GM19193 (cell line): ENCODE results near the gene PRAMEF1.
"Not testable (repeated sequence)": the region's sequence is repeated elsewhere in the genome, so short reads cannot be mapped to it uniquely, and the experiment has no call there.

ENCODE experiments used
- POLR2A ChIP-seq: IDR thresholded peaks from 4 replicates; pipeline ENCODE4 v1.6.1; 2011; ENCODE audit not compliant: insufficient read depth, insufficient read length; ENCODE audit errors: extremely low read depth

Gene PRAMEF1, protein sequence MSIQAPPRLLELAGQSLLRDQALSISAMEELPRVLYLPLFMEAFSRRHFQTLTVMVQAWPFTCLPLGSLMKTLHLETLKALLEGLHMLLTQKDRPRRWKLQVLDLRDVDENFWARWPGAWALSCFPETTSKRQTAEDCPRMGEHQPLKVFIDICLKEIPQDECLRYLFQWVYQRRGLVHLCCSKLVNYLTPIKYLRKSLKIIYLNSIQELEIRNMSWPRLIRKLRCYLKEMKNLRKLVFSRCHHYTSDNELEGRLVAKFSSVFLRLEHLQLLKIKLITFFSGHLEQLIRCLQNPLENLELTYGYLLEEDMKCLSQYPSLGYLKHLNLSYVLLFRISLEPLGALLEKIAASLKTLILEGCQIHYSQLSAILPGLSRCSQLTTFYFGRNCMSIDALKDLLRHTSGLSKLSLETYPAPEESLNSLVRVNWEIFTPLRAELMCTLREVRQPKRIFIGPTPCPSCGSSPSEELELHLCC

DNA sequence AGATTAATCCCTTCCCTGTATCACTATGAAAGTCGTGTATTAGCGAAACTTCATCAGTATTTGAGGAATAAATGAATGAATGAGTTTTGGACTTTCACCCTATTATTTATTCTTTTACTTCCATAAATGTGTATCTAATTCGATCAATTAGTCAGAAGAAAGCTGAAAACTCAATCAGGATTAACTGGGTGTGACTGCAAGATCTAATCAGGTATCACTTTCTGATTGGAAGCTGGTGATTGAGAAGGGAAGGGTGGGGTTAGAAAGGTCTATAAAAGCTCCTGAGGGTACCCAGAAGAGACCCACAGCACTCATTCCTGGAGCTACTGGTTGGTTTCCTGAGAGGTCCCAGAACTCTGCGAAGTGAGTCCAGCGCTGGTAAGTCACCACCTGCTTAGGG is at the start of gene PRAMEF1:
Gene PRAMEF1, plus strand, starts transcription at position 301 of the 400 bp plus-strand sequence. CDS start 1,831 bp downstream, outside the sequence.
- TF ChIP-seq POLR2A = not testable (repeated sequence)

- TF ChIP-seq POLR2A = no peak
Measured at GRCh38 chr1:12741946-12742345, 49.3 kb upstream of the PRAMEF1 start.

DNA sequence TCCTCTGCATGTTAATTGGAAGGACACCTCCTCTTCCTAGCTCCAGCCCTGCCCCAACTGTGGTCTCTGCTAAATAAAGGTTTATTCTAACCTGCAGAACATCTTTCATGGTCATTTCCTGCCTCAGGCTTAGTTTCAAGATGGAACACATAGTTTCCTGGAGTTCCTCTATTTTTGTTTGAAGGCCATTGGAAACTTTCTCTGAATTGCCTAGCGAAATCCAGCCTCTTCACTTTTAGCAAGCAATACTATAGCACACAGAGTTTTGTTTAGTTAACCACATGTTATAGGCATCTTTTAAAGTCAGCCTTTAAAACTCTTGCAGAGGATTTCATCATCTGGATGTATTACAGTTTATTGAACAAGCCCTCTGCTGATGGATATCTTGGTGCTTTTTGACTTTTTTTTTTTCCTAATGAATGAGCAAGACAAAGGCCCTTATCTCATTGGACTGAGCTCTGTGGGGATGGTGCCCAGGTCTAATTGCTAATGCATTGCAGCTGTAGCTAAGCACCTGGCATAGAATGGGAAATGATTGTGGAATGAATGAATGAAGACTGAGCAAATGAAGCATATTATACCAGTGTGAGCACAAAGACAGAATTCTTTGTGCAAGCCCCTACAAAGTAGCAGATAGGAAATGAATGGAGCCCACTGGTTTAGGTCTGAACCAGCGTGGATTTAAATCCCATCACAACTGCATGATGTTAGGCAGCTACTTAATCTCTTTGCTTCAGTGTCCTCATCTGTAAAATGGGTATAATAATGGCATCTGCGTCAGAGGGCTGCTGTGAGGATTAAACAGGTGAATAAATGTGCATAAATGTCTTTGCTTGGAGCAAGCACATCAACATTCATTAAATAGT is 45.8 kb upstream of the PRAMEF1 start:
- TF ChIP-seq POLR2A = no peak

- TF ChIP-seq POLR2A = no peak
Measured at GRCh38 chr1:12745992-12746323, 45.2 kb upstream of the PRAMEF1 start, which contains the start of gene CFAP107. Gene CFAP107 (plus strand): TSS chr1:12746200. CDS start chr1:12746431, 231 bp downstream.

GRCh38 chr1:12748778-12749355 is 42.3 kb upstream of the PRAMEF1 start:
- TF ChIP-seq POLR2A = no peak

GRCh38 chr1:12754738-12755137 is 36.5 kb upstream of the PRAMEF1 start:
- no peak for TF ChIP-seq POLR2A

GRCh38 chr1:12756273-12756672 is 34.9 kb upstream of the PRAMEF1 start:
- TF ChIP-seq POLR2A = no peak

DNA sequence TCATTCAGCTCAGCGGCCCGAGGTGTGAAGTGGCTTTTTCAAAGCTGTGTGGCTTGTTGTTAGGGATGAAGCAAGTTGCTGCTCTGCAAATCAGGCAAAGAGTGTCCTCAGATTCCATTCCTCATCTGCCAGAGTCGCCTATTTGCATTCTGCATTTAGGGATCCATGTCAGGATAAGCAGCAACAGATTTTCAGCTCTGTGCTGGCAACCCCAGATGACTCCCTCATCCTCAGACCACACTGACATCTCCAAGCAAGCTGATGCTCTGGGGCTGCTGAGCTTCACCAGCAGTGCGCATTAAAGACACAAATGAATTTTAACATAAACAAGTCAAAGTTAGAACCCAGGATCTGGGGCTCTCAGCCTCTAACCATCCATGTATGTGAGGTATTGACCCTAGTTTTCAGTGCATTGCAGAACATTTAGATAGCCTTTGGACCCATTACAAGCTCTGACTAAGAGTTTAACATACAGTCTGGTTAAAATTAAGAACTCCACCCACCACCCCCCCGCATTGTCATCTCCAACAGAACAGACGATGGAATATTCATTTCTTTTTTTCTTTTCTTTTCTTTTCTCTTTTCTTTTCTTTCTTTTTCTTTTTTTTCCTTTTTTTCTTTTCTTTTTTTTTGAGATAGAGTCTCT is 34.3 kb upstream of the PRAMEF1 start:
- TF ChIP-seq POLR2A = no peak

- TF ChIP-seq POLR2A = no peak
Measured at GRCh38 chr1:12757836-12758235, 33.4 kb upstream of the PRAMEF1 start.

GRCh38 chr1:12760256-12760795 is 30.9 kb upstream of the PRAMEF1 start:
- no peak for TF ChIP-seq POLR2A

DNA sequence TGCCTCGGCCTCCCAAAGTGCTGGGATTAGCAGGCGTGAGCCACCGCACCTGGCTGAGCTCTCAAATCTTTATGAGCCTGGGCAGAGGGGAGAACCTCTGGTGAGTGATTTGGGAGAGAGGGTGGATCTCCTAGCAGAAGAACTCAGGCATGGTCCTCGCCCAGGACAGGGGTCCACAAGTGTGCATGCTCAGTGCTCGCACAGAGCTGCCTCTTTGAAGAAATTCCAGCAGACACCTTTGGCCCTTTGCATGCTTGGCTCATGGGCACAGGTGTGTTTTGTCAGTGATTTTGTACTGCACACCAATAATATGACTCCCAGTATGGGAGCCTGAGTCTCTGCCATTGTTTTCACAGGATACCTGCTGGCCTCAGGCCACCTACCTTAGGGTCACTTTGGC is 29.4 kb upstream of the PRAMEF1 start:
- no peak for TF ChIP-seq POLR2A

DNA sequence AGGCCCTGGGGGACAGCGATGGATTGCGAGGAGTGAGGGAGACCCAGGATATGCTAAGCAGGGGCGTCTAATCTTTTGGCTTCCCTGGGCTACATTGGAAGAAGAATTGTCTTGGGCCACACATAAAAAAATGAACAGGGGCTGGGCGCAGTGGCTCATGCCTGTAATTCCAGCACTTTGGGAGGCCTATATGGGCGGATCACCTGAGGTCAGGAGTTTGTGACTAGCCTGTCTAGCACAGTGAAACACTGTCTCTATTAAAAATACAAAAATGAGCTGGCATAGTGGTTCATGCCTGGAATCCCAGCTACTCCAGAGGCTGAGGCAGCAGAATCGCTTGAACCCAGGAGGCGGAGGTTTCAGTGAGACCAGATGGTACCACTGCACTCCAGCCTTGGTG is 28.4 kb upstream of the PRAMEF1 start:
- no peak for TF ChIP-seq POLR2A

DNA sequence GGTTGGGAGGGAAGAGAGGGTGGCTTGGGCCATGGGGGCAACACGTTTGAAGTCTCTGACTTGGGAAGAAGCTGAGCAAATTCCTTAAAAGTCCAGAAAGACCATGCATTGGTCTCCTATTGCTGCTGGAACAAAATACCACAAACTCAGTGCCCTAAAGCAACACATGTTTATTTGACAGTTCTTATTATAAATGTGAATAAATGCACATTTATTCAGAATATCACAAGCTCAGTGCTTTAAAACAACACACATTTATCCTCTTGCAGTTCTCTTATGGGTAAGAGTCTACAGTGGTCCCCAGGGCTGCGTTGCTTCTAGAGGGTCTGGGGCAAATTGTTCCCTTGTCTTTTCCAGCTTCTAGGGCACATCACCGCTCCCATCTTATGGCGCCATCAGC is 27.7 kb upstream of the PRAMEF1 start:
- TF ChIP-seq POLR2A = no peak

DNA sequence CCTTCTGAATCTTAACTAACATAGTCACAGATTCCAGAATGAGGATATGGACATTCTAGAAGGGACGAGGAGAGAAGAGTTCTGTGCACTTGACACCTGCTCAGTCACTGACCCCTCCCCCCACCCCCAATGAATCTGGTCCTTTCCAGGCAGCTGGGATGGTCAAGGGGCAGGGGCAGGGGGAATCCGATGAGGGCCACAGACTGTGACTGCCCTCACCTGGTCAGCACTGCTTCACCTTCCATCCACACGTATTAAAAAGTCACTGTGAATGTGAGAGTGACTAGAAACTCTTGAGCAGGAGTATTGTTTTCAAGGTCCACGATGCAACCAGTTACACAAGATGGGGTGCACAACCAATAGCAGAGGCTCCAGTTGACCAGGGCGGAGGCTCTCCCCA is 27.2 kb upstream of the PRAMEF1 start:
- TF ChIP-seq POLR2A = no peak
